K562 (cell line): ENCODE results near the gene MPDZ. TPM values are rescaled to one million over a fixed set of nuclear protein-coding genes. Genes with fewer than 3 reads are reported as not detected.

Experiments used
- ATAC-seq: fragments of 200-7000 bp; cut with Tn5 transposase; 3 replicates; pipeline ENCODE4 v1.9.1; 2020; ENCODE audit warnings: moderate library complexity
- BruUV-seq: library from RNA; stranded (reverse); fragments of 400-500 nt; replicated peaks from 2 replicates; lab custom pipeline; 2021; lab: Mats Ljungman, UMichigan
- CTCF ChIA-PET: fragments of 300-600 bp; formaldehyde crosslinking; extraction: SDS; loops from one replicate; lab custom pipeline; 2021; ENCODE audit warnings: low intra/inter-chr PET ratio; lab: Yijun Ruan, JAX
- POLR2A ChIA-PET: fragments of 300-600, 350-650 bp; sonication (Branson Sonifier 250); formaldehyde crosslinking; extraction: SDS; loops from one replicate; lab custom pipeline; 2021; ENCODE audit warnings: antibody characterized with exemption, inconsistent platforms; lab: Yijun Ruan, JAX
- DNase-seq, 4 experiments: peaks; one replicate each; pipeline versions ENCODE4 v3.0.0 to v3.0.0-alpha.2; 2011 to 2018; ENCODE audit warnings: low spot score in 3 of 4, mixed read lengths in 3 of 4; ENCODE audit errors: extremely low read depth in 1 of 4
- FAIRE-seq: peaks from 2 replicates; lab custom pipeline; 2011; peaks lifted over from hg19 to GRCh38; lab: Jason Lieb, UNC
- H2AFZ ChIP-seq: 2 replicates; pipeline ENCODE4 v1.6.0; 2011; ENCODE audit warnings: low read depth, low read length, control low read depth, inconsistent platforms
- H3K27ac ChIP-seq: fragments of 200-600 bp; 3 replicates; pipeline ENCODE4 v1.8.0; 2011; ENCODE audit warnings: low read depth, mild to moderate bottlenecking, control low read depth, inconsistent platforms, low read length, moderate library complexity, mixed read lengths; ENCODE audit errors: extremely low read depth
- H3K27me3 ChIP-seq, 2 experiments: fragments of 300-600 bp in 1 of 2; 2 replicates in 1 of 2; 3 replicates in 1 of 2; pipeline versions ENCODE4 v1.6.0 to v1.8.0; 2011; ENCODE audit warnings: inconsistent platforms in 2 of 2, low read length in 2 of 2, mild to moderate bottlenecking in 1 of 2, mixed read lengths in 1 of 2, moderate library complexity in 1 of 2; ENCODE audit not compliant: control insufficient read depth in 2 of 2, insufficient read depth in 2 of 2
- H3K36me3 ChIP-seq: fragments of 300-600 bp; 3 replicates; pipeline ENCODE4 v1.8.0; 2011; ENCODE audit warnings: mild to moderate bottlenecking, low read length, inconsistent platforms; ENCODE audit not compliant: control insufficient read depth, insufficient read depth
- H3K4me1 ChIP-seq, 2 experiments: fragments of 200-600 bp in 1 of 2; replicated peaks in 1 of 2; 2 replicates in 1 of 2; 3 replicates in 1 of 2; pipeline versions ENCODE4 v1.5.1 to v1.8.0; 2011; ENCODE audit warnings: inconsistent platforms in 2 of 2, low read length in 2 of 2, mild to moderate bottlenecking in 1 of 2, mixed read lengths in 1 of 2, moderate library complexity in 1 of 2; ENCODE audit not compliant: control insufficient read depth in 2 of 2, insufficient read depth in 2 of 2
- H3K4me2 ChIP-seq: 2 replicates; pipeline ENCODE4 v1.6.1; 2011; ENCODE audit warnings: low read length, control low read depth, inconsistent platforms, mixed read lengths; ENCODE audit not compliant: insufficient read depth
- H3K4me3 ChIP-seq: fragments of 200-600 bp; sonication (generic), shearing (Covaris generic); 2 replicates; pipeline ENCODE4 v1.5.1; 2016; ENCODE audit warnings: control low read depth, inconsistent platforms
- H3K79me2 ChIP-seq: fragments of 200-600 bp; 3 replicates; pipeline ENCODE4 v1.8.0; 2011; ENCODE audit warnings: low read length, inconsistent platforms; ENCODE audit not compliant: control insufficient read depth, insufficient read depth
- H3K9ac ChIP-seq, 2 experiments: 2 replicates each; pipeline versions ENCODE4 v1.6.0 to v1.6.1; 2011; ENCODE audit warnings: low read depth in 2 of 2, low read length in 2 of 2, control low read depth in 1 of 2, inconsistent platforms in 1 of 2, mild to moderate bottlenecking in 1 of 2, mixed read lengths in 1 of 2; ENCODE audit not compliant: insufficient read depth in 1 of 2
- H3K9me1 ChIP-seq: one replicate; pipeline ENCODE4 v1.6.0; 2011; ENCODE audit warnings: inconsistent platforms, mild to moderate bottlenecking, low read length, moderate library complexity; ENCODE audit not compliant: control insufficient read depth, insufficient read depth
- H3K9me3 ChIP-seq: replicated peaks from 2 replicates; pipeline ENCODE4 v1.5.1; 2011; ENCODE audit warnings: low read depth, low read length, inconsistent platforms; ENCODE audit not compliant: control insufficient read depth, insufficient read depth
- H4K20me1 ChIP-seq: replicated peaks from 2 replicates; pipeline ENCODE4 v1.6.1; 2011; ENCODE audit warnings: low read length, inconsistent platforms, mixed read lengths; ENCODE audit not compliant: control insufficient read depth, insufficient read depth
- ATF1 ChIP-seq, 2 experiments: fragments of 450-650 bp in 1 of 2; IDR thresholded peaks; 2 replicates each; pipeline ENCODE4 v1.6.1; 2016; ENCODE audit warnings: missing compliant biosample characterization in 1 of 2, missing genetic modification characterization in 1 of 2
- ATF7 ChIP-seq: fragments of 450-650 bp; IDR thresholded peaks from 2 replicates; pipeline ENCODE4 v1.7.1; 2014; ENCODE audit warnings: mild to moderate bottlenecking, moderate library complexity
- CREB1 ChIP-seq, 2 experiments: sonication (generic) in 1 of 2; formaldehyde crosslinking in 1 of 2; IDR thresholded peaks; 2 replicates each; pipeline versions ENCODE4 v1.6.1 to v1.8.0; 2012 to 2022; ENCODE audit warnings: inconsistent platforms in 1 of 2, mild to moderate bottlenecking in 1 of 2, missing genetic modification reagents in 1 of 2, moderate library complexity in 1 of 2
- CREM ChIP-seq: IDR thresholded peaks from 2 replicates; pipeline ENCODE4 v1.6.1; 2014; ENCODE audit warnings: antibody characterized with exemption, low read depth
- FOXK2 ChIP-seq, 2 experiments: fragments of 450-650 bp; IDR thresholded peaks in 1 of 2; conservative IDR thresholded peaks in 1 of 2; 2 replicates each; pipeline ENCODE4 v1.6.1; 2016; ENCODE audit warnings: low read depth in 2 of 2, mild to moderate bottlenecking in 1 of 2
- JUN ChIP-seq, 2 experiments: sonication (generic) in 1 of 2; formaldehyde crosslinking in 1 of 2; IDR thresholded peaks; 2 replicates each; pipeline versions ENCODE4 v1.6.1 to v1.8.0; 2012 to 2022; ENCODE audit warnings: borderline replicate concordance in 2 of 2, mild to moderate bottlenecking in 2 of 2, improper control_type of control experiment in 1 of 2, low read depth in 1 of 2, low read length in 1 of 2, missing genetic modification reagents in 1 of 2
- JUND ChIP-seq, 2 experiments: IDR thresholded peaks; 2 replicates in 1 of 2; 3 replicates in 1 of 2; pipeline ENCODE4 v1.6.1; 2011; ENCODE audit warnings: borderline replicate concordance in 2 of 2, low read depth in 2 of 2, low read length in 2 of 2, improper control_type of control experiment in 1 of 2, missing biosample characterization in 1 of 2, missing genetic modification characterization in 1 of 2, missing genetic modification reagents in 1 of 2
- KHSRP ChIP-seq: fragments of 450-650 bp; IDR thresholded peaks from 2 replicates; pipeline ENCODE4 v1.6.1; 2017
- MYC ChIP-seq, 2 experiments: fragments of 250-450 bp in 1 of 2; sonication (Bioruptor Pico) in 1 of 2; IDR thresholded peaks; 2 replicates each; pipeline versions ENCODE4 v1.5.1 to v1.6.1; 2012 to 2021; ENCODE audit warnings: low read depth in 2 of 2, borderline replicate concordance in 1 of 2, improper control_type of control experiment in 1 of 2, low read length in 1 of 2, mild to moderate bottlenecking in 1 of 2, moderate library complexity in 1 of 2
- OTX1 ChIP-seq: fragments of 450-650 bp; formaldehyde crosslinking; IDR thresholded peaks from 2 replicates; pipeline ENCODE4 v1.4.0; 2022; ENCODE audit warnings: mild to moderate bottlenecking
- POLR2AphosphoS2 ChIP-seq: IDR thresholded peaks from 2 replicates; pipeline ENCODE4 v1.6.1; 2012; ENCODE audit warnings: low read length, improper control_type of control experiment
- STAT5B ChIP-seq: fragments of 250-450 bp; sonication (Bioruptor Pico); IDR thresholded peaks from 2 replicates; pipeline ENCODE4 v1.8.0; 2021; ENCODE audit warnings: mild to moderate bottlenecking, inconsistent platforms
- TCF7L2 ChIP-seq: fragments of 150-350 bp; IDR thresholded peaks from 2 replicates; pipeline ENCODE4 v1.6.1; 2016; ENCODE audit warnings: low read depth, mild to moderate bottlenecking, low read length, moderate library complexity
- WGBS: fragments of 100-300 bp; shearing (Covaris generic); methylation state at CpG from one replicate; pipeline ENCODE4 v1.1.6; 2016; ENCODE audit warnings: low coverage, mixed read lengths; ENCODE audit not compliant: insufficient coverage; ENCODE audit errors: missing lambda C conversion rate; 5-methylcytosine and 5-hydroxymethylcytosine counted together
- in situ Hi-C: fragments of 300-500 bp; cut with MboI; formaldehyde crosslinking; loops from 4 replicates; pipeline ENCODE4 v1.15.0; 2018; ENCODE audit warnings: inconsistent platforms, mixed read lengths
- intact Hi-C: fragments of 100-400 bp; cut with micrococcal nuclease; formaldehyde crosslinking; loops from 2 replicates; pipeline ENCODE4 v1.14.2; 2022
- polyA plus RNA-seq, 8 experiments: library from polyadenylated mRNA; depleted of rRNA in 4 of 8; stranded (reverse) in 5 of 8; unstranded in 3 of 8; fragments of >200 nt; fragmentation: Nextera tagmentation in 2 of 8; fragmentation: Illumina TruSeq in 1 of 8; extraction: Ambion mirVana in 2 of 8; extraction: Trizol in 1 of 8; gene quantifications; 2 replicates each; pipeline versions ENCODE4 v1.2.1 to v1.2.3, GENCODE V29; 2011 to 2014; ENCODE audit warnings: inconsistent platforms in 1 of 8, missing spikeins in 1 of 8
- total RNA-seq, 7 experiments: library from RNA; depleted of rRNA in 6 of 7; stranded (reverse); fragments of >200 nt in 6 of 7; fragmentation: Illumina TruSeq in 2 of 7; extraction: Trizol in 2 of 7; gene quantifications; 2 replicates each; pipeline versions ENCODE4 v1.2.1 to v1.2.3, GENCODE V29; 2011 to 2021; ENCODE audit warnings: low replicate concordance in 1 of 7
- TF ChIP-seq, protein P1 (sequence below), 2 experiments: fragments of 450-650 bp in 1 of 2; sonication (generic) in 1 of 2; formaldehyde crosslinking in 1 of 2; IDR thresholded peaks in 1 of 2; conservative IDR thresholded peaks in 1 of 2; 2 replicates each; pipeline versions ENCODE4 v1.6.1 to v1.8.1; 2016 to 2023; ENCODE audit warnings: mild to moderate bottlenecking in 2 of 2, moderate library complexity in 2 of 2, inconsistent platforms in 1 of 2, missing genetic modification reagents in 1 of 2
- TF ChIP-seq, protein P2 (sequence below): sonication (generic); formaldehyde crosslinking; IDR thresholded peaks from 2 replicates; pipeline ENCODE4 v1.8.1; 2023; ENCODE audit warnings: missing genetic modification reagents, mild to moderate bottlenecking, borderline replicate concordance

Gene MPDZ
- total and polyA plus RNA-seq, 9 of the 15 experiments (the other 6 are each of a cell fraction or from before 2014, with no cell fraction given), result 3.9 to 13.2 (median 5.7) TPM

DNA sequence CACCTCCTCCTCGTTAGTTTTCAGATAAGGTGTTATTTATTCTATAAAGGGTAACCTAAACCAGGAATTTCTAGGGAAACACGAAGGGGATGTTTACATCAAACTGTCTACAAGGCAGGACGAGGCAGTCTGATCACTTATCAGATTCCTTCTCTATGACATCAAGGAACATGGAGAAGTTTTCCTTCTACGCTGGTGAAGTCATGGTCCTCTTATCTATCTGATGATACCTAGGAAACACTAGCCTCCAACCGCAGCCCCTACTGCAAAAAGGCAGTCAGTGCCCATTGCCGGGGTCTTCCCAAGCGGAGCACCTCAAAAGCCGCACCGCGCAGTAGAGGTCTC is 1.5 kb downstream of the MPDZ start:
- WGBS, result 3% methylated on average over 7 of the region's 10 CpGs
- H3K27ac ChIP-seq, result peak overlapping the region; percentile 36; the same call in 2 of the 3 replicates
- TF ChIP-seq POLR2AphosphoS2 (no peak), JUND (IDR thresholded peaks at IDR 0.05; ENCODE audit: borderline replicate concordance, low read depth, low read length) (peak; percentile 20; the same call in 1 of the 2 replicates), JUND (tag; IDR thresholded peaks at IDR 0.05; ENCODE audit: borderline replicate concordance, low read depth, low read length) (0 out of 3 replicates have a peak, but pooled peaks have one; percentile 19), ATF7 (peak; percentile 60), CREB1 (IDR thresholded peaks at IDR 0.05) (peak; percentile 38; the same call in 1 of the 2 replicates), CREB1 (CRISPR knock-in tag; IDR thresholded peaks at IDR 0.05) (no peak), ATF1 (CRISPR knock-in tag; IDR thresholded peaks at IDR 0.05) (no peak), ATF1 (tag; IDR thresholded peaks at IDR 0.05) (peak; percentile 62), CREM (peak; percentile 48), KHSRP (no peak), STAT5B (CRISPR knock-in tag) (no peak), OTX1 (CRISPR knock-in tag) (no peak), FOXK2 (conservative IDR thresholded peaks at IDR 0.05 in 1 of 2, IDR thresholded peaks at IDR 0.05 in 1 of 2; ENCODE audit: low read depth in 2 of 2) (0 out of 4 replicates have a peak, but pooled peaks of 1 of the 2 experiments have one; percentile 38), TCF7L2 (no peak), MYC (IDR thresholded peaks at IDR 0.05; ENCODE audit: low read depth, low read length) (no peak), MYC (CRISPR knock-in tag; IDR thresholded peaks at IDR 0.05; ENCODE audit: borderline replicate concordance, low read depth) (no peak), JUN (IDR thresholded peaks at IDR 0.05; ENCODE audit: borderline replicate concordance, low read depth, low read length) (0 out of 2 replicates have a peak, but pooled peaks have one; percentile 6), JUN (CRISPR knock-in tag; IDR thresholded peaks at IDR 0.05; ENCODE audit: borderline replicate concordance) (no peak)
- TF ChIP-seq, protein P1, sequence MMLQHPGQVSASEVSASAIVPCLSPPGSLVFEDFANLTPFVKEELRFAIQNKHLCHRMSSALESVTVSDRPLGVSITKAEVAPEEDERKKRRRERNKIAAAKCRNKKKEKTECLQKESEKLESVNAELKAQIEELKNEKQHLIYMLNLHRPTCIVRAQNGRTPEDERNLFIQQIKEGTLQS (IDR thresholded peaks at IDR 0.05), result peak; percentile 24; the same call in 1 of the 2 replicates
- TF ChIP-seq, protein P1 (CRISPR knock-in tag; conservative IDR thresholded peaks at IDR 0.05), result no peak
- TF ChIP-seq, protein P2, sequence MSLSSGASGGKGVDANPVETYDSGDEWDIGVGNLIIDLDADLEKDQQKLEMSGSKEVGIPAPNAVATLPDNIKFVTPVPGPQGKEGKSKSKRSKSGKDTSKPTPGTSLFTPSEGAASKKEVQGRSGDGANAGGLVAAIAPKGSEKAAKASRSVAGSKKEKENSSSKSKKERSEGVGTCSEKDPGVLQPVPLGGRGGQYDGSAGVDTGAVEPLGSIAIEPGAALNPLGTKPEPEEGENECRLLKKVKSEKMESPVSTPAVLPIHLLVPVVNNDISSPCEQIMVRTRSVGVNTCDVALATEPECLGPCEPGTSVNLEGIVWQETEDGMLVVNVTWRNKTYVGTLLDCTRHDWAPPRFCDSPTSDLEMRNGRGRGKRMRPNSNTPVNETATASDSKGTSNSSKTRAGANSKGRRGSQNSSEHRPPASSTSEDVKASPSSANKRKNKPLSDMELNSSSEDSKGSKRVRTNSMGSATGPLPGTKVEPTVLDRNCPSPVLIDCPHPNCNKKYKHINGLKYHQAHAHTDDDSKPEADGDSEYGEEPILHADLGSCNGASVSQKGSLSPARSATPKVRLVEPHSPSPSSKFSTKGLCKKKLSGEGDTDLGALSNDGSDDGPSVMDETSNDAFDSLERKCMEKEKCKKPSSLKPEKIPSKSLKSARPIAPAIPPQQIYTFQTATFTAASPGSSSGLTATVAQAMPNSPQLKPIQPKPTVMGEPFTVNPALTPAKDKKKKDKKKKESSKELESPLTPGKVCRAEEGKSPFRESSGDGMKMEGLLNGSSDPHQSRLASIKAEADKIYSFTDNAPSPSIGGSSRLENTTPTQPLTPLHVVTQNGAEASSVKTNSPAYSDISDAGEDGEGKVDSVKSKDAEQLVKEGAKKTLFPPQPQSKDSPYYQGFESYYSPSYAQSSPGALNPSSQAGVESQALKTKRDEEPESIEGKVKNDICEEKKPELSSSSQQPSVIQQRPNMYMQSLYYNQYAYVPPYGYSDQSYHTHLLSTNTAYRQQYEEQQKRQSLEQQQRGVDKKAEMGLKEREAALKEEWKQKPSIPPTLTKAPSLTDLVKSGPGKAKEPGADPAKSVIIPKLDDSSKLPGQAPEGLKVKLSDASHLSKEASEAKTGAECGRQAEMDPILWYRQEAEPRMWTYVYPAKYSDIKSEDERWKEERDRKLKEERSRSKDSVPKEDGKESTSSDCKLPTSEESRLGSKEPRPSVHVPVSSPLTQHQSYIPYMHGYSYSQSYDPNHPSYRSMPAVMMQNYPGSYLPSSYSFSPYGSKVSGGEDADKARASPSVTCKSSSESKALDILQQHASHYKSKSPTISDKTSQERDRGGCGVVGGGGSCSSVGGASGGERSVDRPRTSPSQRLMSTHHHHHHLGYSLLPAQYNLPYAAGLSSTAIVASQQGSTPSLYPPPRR (CRISPR knock-in tag), result no peak

More for the DNA sequence above, 1.5 kb downstream of the MPDZ start:
- Histone ChIP-seq H3K4me2 (peak overlapping the region; percentile 80), H3K4me1 (peaks cover 5 to 14% of the 10 kb centered on the region in 2 experiments; a peak in 3 of 5 replicates), H3K9me3 (no peaks in the 10 kb centered on the region), H3K9me1 (no peaks in the 10 kb centered on the region), H3K9ac (peak overlapping the region; percentile 48 to 91), H3K27me3 (no peaks in the 10 kb centered on the region), H2AFZ (peak overlapping the region; percentile 86), H3K4me3 (peak overlapping the region; percentile 41), H3K36me3 (no peaks in the 10 kb centered on the region), H4K20me1 (no peaks in the 10 kb centered on the region), H3K79me2 (peaks cover 6% of the 10 kb centered on the region; the same call in 2 of the 3 replicates)
- no TSS peak for BruUV-seq
- FAIRE-seq (no peak), DNase-seq (peak in 2 of 4 experiments; percentile 9 to 20), ATAC-seq (peak; percentile 8; the same call in 1 of the 3 replicates)
- in situ Hi-C loops, result no loop called here
- ChIA-PET CTCF (no interaction called here), POLR2A (no interaction called here)
- intact Hi-C loops, result no loop called here
